OCI-LY1 (cell line): ENCODE measurements around the gene FARS2.
A peak's percentile ranks its signal among the peaks of the same experiment; 100 is the strongest.

Experiments
- H2AFZ ChIP-seq: fragments of 200-600 bp; sonication (generic), shearing (Covaris generic); 2 replicates; pipeline ENCODE4 v1.6.0; 2014; ENCODE audit warnings: antibody characterized with exemption, mild to moderate bottlenecking, low read length
- H3F3A ChIP-seq: fragments of 200-600 bp; sonication (generic), shearing (Covaris generic); 2 replicates; pipeline ENCODE4 v1.6.0; 2014; ENCODE audit warnings: mild to moderate bottlenecking, antibody characterized with exemption, low read length, moderate library complexity; ENCODE audit not compliant: insufficient read depth
- H3K27ac ChIP-seq: fragments of 200-600 bp; sonication (generic); 2 replicates; pipeline ENCODE4 v1.5.1; 2014; ENCODE audit warnings: low read length, mixed run types, mild to moderate bottlenecking, low read depth; ENCODE audit not compliant: poor library complexity, severe bottlenecking
- H3K27me3 ChIP-seq: fragments of 200-600 bp; sonication (generic); 2 replicates; pipeline ENCODE4 v1.6.0; 2014; ENCODE audit warnings: antibody characterized with exemption, mild to moderate bottlenecking, low read length, moderate library complexity; ENCODE audit not compliant: insufficient read depth
- H3K36me3 ChIP-seq: fragments of 200-600 bp; sonication (generic); 2 replicates; pipeline ENCODE4 v1.6.1; 2014; ENCODE audit warnings: mild to moderate bottlenecking, antibody characterized with exemption, low read length, moderate library complexity, mixed read lengths; ENCODE audit not compliant: insufficient read depth
- H3K4me1 ChIP-seq: fragments of 200-600 bp; sonication (generic); 2 replicates; pipeline ENCODE4 v1.5.1; 2014; ENCODE audit warnings: mild to moderate bottlenecking, low read length, moderate library complexity; ENCODE audit not compliant: insufficient read depth, severe bottlenecking
- H3K4me2 ChIP-seq: fragments of 200-600 bp; sonication (generic), shearing (Covaris generic); 2 replicates; pipeline ENCODE4 v1.6.1; 2014; ENCODE audit warnings: low read length
- H3K4me3 ChIP-seq: fragments of 200-600 bp; sonication (generic); 2 replicates; pipeline ENCODE4 v1.5.1; 2014; ENCODE audit warnings: low read length, low read depth, mild to moderate bottlenecking, mixed read lengths; ENCODE audit not compliant: poor library complexity, severe bottlenecking
- H3K79me2 ChIP-seq: fragments of 200-600 bp; shearing (Covaris generic); 2 replicates; pipeline ENCODE4 v1.6.1; 2016; ENCODE audit warnings: mixed run types, low read length, mixed read lengths; ENCODE audit not compliant: insufficient read depth
- H3K9ac ChIP-seq: fragments of 200-600 bp; sonication (generic), shearing (Covaris generic); 2 replicates; pipeline ENCODE4 v1.6.1; 2014; ENCODE audit warnings: mild to moderate bottlenecking, low read length, mixed read lengths
- H3K9me2 ChIP-seq: fragments of 200-600 bp; sonication (generic), shearing (Covaris generic); 2 replicates; pipeline ENCODE4 v1.6.1; 2014; ENCODE audit warnings: low read depth, mild to moderate bottlenecking, low read length, mixed read lengths
- H3K9me3 ChIP-seq: fragments of 200-600 bp; shearing (Covaris generic); 2 replicates; pipeline ENCODE4 v1.6.1; 2014; ENCODE audit warnings: low read length, mixed read lengths
- H4K20me1 ChIP-seq: fragments of 200-600 bp; sonication (generic), shearing (Covaris generic); 2 replicates; pipeline ENCODE4 v1.6.0; 2016; ENCODE audit warnings: mild to moderate bottlenecking, low read length; ENCODE audit not compliant: insufficient read depth
- EZH2 ChIP-seq: fragments of 200-600 bp; sonication (generic), shearing (Covaris generic); IDR thresholded peaks from 2 replicates; pipeline ENCODE4 v1.8.0; 2017; ENCODE audit warnings: borderline replicate concordance, mixed run types, mild to moderate bottlenecking, antibody characterized with exemption, low read length, moderate library complexity, mixed read lengths
- TF ChIP-seq, protein P1 (sequence below): fragments of 200-600 bp; sonication (generic), shearing (Covaris generic); IDR thresholded peaks from 2 replicates; pipeline ENCODE4 v1.5.1; 2017; ENCODE audit warnings: mild to moderate bottlenecking, antibody characterized with exemption, low read length, moderate library complexity, mixed read lengths

The FARS2 gene

DNA sequence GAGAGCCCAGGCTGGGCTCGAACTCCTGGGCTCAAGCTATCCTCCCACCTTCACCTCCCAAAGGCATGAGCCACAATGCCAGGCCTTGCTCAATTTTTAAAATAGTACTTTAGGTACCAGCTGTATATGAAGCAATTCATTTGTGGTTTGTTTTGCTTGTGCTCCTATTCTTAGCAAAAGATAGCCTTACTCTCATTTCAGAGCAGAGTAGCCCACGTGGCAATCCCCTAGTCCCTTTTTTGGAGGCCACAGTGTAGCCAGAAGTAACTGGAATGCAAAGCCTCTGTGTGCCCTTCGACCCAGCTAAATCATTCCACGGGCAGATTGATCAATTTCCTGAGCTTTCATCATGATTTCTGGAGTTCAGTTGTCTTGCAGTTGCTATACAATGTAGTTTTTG is 373.2 kb downstream of the FARS2 start:
- H4K20me1 ChIP-seq: no peaks in the 10 kb centered on the region
- TF ChIP-seq EZH2: no peak
- TF ChIP-seq, protein P1, sequence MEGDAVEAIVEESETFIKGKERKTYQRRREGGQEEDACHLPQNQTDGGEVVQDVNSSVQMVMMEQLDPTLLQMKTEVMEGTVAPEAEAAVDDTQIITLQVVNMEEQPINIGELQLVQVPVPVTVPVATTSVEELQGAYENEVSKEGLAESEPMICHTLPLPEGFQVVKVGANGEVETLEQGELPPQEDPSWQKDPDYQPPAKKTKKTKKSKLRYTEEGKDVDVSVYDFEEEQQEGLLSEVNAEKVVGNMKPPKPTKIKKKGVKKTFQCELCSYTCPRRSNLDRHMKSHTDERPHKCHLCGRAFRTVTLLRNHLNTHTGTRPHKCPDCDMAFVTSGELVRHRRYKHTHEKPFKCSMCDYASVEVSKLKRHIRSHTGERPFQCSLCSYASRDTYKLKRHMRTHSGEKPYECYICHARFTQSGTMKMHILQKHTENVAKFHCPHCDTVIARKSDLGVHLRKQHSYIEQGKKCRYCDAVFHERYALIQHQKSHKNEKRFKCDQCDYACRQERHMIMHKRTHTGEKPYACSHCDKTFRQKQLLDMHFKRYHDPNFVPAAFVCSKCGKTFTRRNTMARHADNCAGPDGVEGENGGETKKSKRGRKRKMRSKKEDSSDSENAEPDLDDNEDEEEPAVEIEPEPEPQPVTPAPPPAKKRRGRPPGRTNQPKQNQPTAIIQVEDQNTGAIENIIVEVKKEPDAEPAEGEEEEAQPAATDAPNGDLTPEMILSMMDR: no peak
- H3K9me2 ChIP-seq: no peaks in the 10 kb centered on the region
- H3K9me3 ChIP-seq: no peaks in the 10 kb centered on the region
- no peak overlapping the region for H2AFZ ChIP-seq
- no peak overlapping the region for H3K4me3 ChIP-seq
- no peaks in the 10 kb centered on the region for H3K36me3 ChIP-seq
- peaks cover 41% of the 10 kb centered on the region for H3K4me1 ChIP-seq
- H3K27me3 ChIP-seq: no peaks in the 10 kb centered on the region
- H3K27ac ChIP-seq: peak overlapping the region; percentile 68
- no peak overlapping the region for H3K9ac ChIP-seq
- H3K4me2 ChIP-seq: no peak overlapping the region
- H3K79me2 ChIP-seq: no peaks in the 10 kb centered on the region
- no peaks in the 10 kb centered on the region for H3F3A ChIP-seq

DNA sequence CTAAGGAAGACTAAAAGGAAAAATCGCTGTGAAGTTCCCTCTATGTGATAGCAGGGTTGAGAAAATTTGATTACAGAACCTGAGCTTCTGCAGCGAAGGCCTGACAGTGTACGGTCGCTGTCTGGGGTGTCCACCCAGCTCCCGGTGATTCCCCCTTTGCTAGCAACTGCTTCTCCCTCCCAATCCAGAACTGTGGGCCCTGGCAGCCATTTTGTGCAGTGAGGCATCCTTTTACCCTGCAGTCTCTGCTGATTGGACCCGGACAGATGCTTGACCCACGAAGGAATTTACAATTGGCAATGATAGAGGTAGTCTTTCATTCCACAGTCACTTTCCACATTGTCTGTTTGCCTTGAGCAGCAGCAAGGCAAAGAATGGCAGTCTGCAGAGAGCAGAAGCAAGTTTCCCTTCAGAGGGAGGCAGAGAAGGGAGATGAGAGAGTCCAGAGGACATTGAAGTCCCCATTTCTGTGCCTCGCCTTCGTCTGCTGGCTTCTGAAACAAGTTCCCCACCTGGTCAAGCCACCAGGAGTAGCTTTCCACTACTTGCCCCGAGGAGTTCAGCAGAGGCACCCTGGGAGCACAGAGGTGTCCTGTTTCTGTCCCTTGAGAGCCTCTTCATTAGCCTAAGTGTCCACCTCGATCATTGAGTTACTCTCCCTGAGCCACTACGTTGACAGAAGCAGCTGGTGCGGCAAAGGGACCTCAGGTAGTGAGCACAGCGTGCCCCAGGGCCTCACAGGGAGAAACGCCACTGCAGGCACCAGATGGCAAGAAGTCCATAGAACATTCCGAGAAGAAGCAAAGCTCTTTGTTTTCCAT is 375.1 kb downstream of the FARS2 start:
- Histone ChIP-seq H3K27ac (peak overlapping the region; percentile 18), H3K4me1 (peaks cover 26% of the 10 kb centered on the region), H3K9ac (no peak overlapping the region), H4K20me1 (no peaks in the 10 kb centered on the region), H3K4me3 (no peak overlapping the region), H2AFZ (no peak overlapping the region), H3K9me3 (peaks cover 8% of the 10 kb centered on the region), H3K36me3 (0 out of 2 replicates have a peak, but pooled peaks cover 7% of the 10 kb centered on the region), H3K4me2 (no peak overlapping the region), H3K9me2 (no peaks in the 10 kb centered on the region), H3F3A (no peaks in the 10 kb centered on the region), H3K79me2 (no peaks in the 10 kb centered on the region), H3K27me3 (no peaks in the 10 kb centered on the region)
- TF ChIP-seq EZH2: no peak
- TF ChIP-seq, protein P1: no peak

DNA sequence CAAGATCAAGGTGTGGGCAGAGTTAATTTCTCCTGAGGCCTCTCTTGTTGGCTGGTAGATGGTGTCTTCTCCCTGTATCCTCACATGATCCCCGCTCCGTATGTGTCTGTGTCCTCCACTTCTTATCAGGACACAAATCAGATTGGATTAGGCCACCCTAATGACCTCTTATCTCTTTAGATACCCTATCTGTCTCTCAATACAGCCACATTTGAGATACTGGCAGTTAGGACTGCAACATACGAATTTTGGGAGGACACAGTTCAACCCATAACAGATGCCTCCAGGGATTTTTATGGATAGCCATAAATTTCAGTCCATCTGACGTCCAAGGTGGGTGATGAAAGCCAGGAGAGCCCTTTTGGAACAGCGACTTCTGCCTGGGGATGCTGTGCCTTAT is 376.4 kb downstream of the FARS2 start:
- H3K9ac ChIP-seq: no peak overlapping the region
- H4K20me1 ChIP-seq: no peaks in the 10 kb centered on the region
- H3K4me3 ChIP-seq: no peak overlapping the region
- no peaks in the 10 kb centered on the region for H3K27me3 ChIP-seq
- H3K27ac ChIP-seq: no peak overlapping the region
- H3K9me2 ChIP-seq: no peaks in the 10 kb centered on the region
- TF ChIP-seq, protein P1: no peak
- no peak for TF ChIP-seq EZH2
- no peak overlapping the region for H2AFZ ChIP-seq
- no peaks in the 10 kb centered on the region for H3F3A ChIP-seq
- peaks cover 25% of the 10 kb centered on the region for H3K4me1 ChIP-seq
- H3K79me2 ChIP-seq: no peaks in the 10 kb centered on the region
- no peak overlapping the region for H3K4me2 ChIP-seq
- H3K9me3 ChIP-seq: peaks cover 8% of the 10 kb centered on the region
- 0 out of 2 replicates have a peak, but pooled peaks cover 7% of the 10 kb centered on the region for H3K36me3 ChIP-seq
